Osteoblast (primary cell): Measurements from ENCODE around the gene CWC27. TPM values are rescaled to one million over a fixed set of nuclear protein-coding genes. Genes with fewer than 3 reads are reported as not detected.
A peak's percentile ranks its signal among the peaks of the same experiment; 100 is the strongest.

ENCODE experiments used
- DNase-seq: peaks from one replicate; pipeline ENCODE4 v3.0.0; 2011; ENCODE audit warnings: low spot score, mixed read lengths; ENCODE audit not compliant: insufficient read length; ENCODE audit errors: missing footprints
- H2AFZ ChIP-seq: 2 replicates; pipeline ENCODE4 v1.6.0; 2011; ENCODE audit warnings: mild to moderate bottlenecking, low read length
- H3K27ac ChIP-seq: 2 replicates; pipeline ENCODE4 v1.5.1; 2011; ENCODE audit warnings: mild to moderate bottlenecking, low read depth, low read length, moderate library complexity
- H3K27me3 ChIP-seq: 2 replicates; pipeline ENCODE4 v1.6.0; 2012; ENCODE audit warnings: mild to moderate bottlenecking, control low read depth, inconsistent platforms, low read length, moderate library complexity; ENCODE audit not compliant: insufficient read depth
- H3K36me3 ChIP-seq: 2 replicates; pipeline ENCODE4 v1.5.1; 2011; ENCODE audit warnings: mild to moderate bottlenecking, low read length, control low read depth, moderate library complexity; ENCODE audit not compliant: insufficient read depth
- H3K4me1 ChIP-seq: 2 replicates; pipeline ENCODE4 v1.5.1; 2011; ENCODE audit warnings: mild to moderate bottlenecking, low read length, control low read depth, moderate library complexity; ENCODE audit not compliant: insufficient read depth
- H3K4me2 ChIP-seq: 2 replicates; pipeline ENCODE4 v1.6.0; 2011; ENCODE audit warnings: mild to moderate bottlenecking, low read length; ENCODE audit not compliant: insufficient read depth
- H3K4me3 ChIP-seq: fragments of 200-600 bp; sonication (generic); 3 replicates; pipeline ENCODE4 v1.5.1; 2012; ENCODE audit warnings: mild to moderate bottlenecking, low read length, inconsistent platforms; ENCODE audit not compliant: insufficient read depth
- H3K79me2 ChIP-seq: 2 replicates; pipeline ENCODE4 v1.6.0; 2012; ENCODE audit warnings: mild to moderate bottlenecking, low read length, control low read depth, inconsistent platforms; ENCODE audit not compliant: insufficient read depth
- H3K9me3 ChIP-seq: 2 replicates; pipeline ENCODE4 v1.5.1; 2011; ENCODE audit warnings: low read depth, low read length, control low read depth
- H4K20me1 ChIP-seq: 2 replicates; pipeline ENCODE4 v1.6.0; 2012; ENCODE audit warnings: mild to moderate bottlenecking, low read length, control low read depth; ENCODE audit not compliant: insufficient read depth
- CTCF ChIP-seq: IDR thresholded peaks from 2 replicates; pipeline ENCODE4 v1.5.1; 2011; ENCODE audit warnings: mild to moderate bottlenecking, low read depth, low read length, moderate library complexity; ENCODE audit errors: extremely low read depth
- total RNA-seq: library from RNA; depleted of rRNA; stranded (reverse); fragments of >200 nt; gene quantifications from 2 replicates; pipeline ENCODE4 v1.2.3, GENCODE V29; 2012

CWC27 gene
- total RNA-seq, 1 donor, result 13.4 TPM

- H3K36me3 ChIP-seq, result no peaks in the 10 kb centered on the region
- H3K4me3 ChIP-seq, result no peak overlapping the region
- H4K20me1 ChIP-seq, result no peaks in the 10 kb centered on the region
- H3K9me3 ChIP-seq, result no peaks in the 10 kb centered on the region
- TF ChIP-seq CTCF, result no peak
- no peak overlapping the region for H3K4me2 ChIP-seq
- H3K4me1 ChIP-seq, result peaks cover 29% of the 10 kb centered on the region
- no peaks in the 10 kb centered on the region for H3K79me2 ChIP-seq
- peak overlapping the region; percentile 72 for H3K27ac ChIP-seq
- H3K27me3 ChIP-seq, result no peaks in the 10 kb centered on the region
- no peak for DNase-seq
- no peak overlapping the region for H2AFZ ChIP-seq
Measured at GRCh38 chr5:65061250-65061973, 292.7 kb downstream of the CWC27 start.

DNA sequence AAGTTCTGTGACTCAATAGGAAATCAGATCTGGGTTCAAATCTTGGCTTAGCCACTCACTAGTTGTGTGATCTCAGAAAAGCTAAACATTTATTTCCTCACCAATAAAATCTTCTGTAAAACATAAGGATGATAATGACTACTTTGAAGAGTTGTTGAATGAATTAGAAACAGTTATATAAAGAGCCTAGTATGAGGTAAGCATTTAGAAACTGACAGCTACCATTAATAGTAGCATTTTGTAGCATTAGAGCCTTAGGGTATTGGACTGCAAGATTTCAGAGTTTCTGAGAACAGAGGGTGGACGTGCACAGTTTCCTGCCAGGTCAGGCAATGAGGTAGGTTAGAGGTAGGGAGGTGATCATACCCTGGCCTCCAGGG, 293.2 kb downstream of the CWC27 start:
- Histone ChIP-seq H2AFZ (no peak overlapping the region), H3K27me3 (no peaks in the 10 kb centered on the region), H3K4me2 (peak overlapping the region; percentile 61), H3K27ac (peak overlapping the region; percentile 99), H3K9me3 (no peaks in the 10 kb centered on the region), H3K79me2 (no peaks in the 10 kb centered on the region), H3K4me1 (peaks cover 34% of the 10 kb centered on the region), H3K4me3 (no peak overlapping the region), H4K20me1 (no peaks in the 10 kb centered on the region), H3K36me3 (no peaks in the 10 kb centered on the region)
- DNase-seq, result no peak
- TF ChIP-seq CTCF, result no peak

GRCh38 chr5:65062469-65063083, 293.8 kb downstream of the CWC27 start:
- Histone ChIP-seq H4K20me1 (no peaks in the 10 kb centered on the region), H3K4me2 (peak overlapping the region; percentile 61), H3K27ac (peak overlapping the region; percentile 99), H3K4me1 (peaks cover 36% of the 10 kb centered on the region), H2AFZ (peak overlapping the region; percentile 86), H3K4me3 (no peak overlapping the region), H3K79me2 (no peaks in the 10 kb centered on the region), H3K36me3 (no peaks in the 10 kb centered on the region), H3K27me3 (no peaks in the 10 kb centered on the region), H3K9me3 (no peaks in the 10 kb centered on the region)
- no peak for TF ChIP-seq CTCF
- peak; percentile 83 for DNase-seq

- Histone ChIP-seq H3K27ac (no peak overlapping the region), H3K79me2 (no peaks in the 10 kb centered on the region), H4K20me1 (no peaks in the 10 kb centered on the region), H3K4me2 (no peak overlapping the region), H3K4me1 (peaks cover 29% of the 10 kb centered on the region), H3K27me3 (no peaks in the 10 kb centered on the region), H3K4me3 (no peak overlapping the region), H3K9me3 (no peaks in the 10 kb centered on the region), H3K36me3 (no peaks in the 10 kb centered on the region), H2AFZ (no peak overlapping the region)
- DNase-seq, result no peak
- no peak for TF ChIP-seq CTCF
Measured at GRCh38 chr5:65065001-65065511, 296.3 kb downstream of the CWC27 start.
